Breast epithelium (tissue), 4 donors: Measurements from ENCODE around the gene TBC1D14. TPM values are rescaled to one million over a fixed set of nuclear protein-coding genes. Genes with fewer than 3 reads are reported as not detected.
A peak's percentile ranks its signal among the peaks of the same experiment; 100 is the strongest.

ENCODE experiments used
- DNase-seq, 2 donors: peaks; one replicate each; pipeline ENCODE4 v3.0.0-alpha.2; 2019; ENCODE audit warnings: low spot score in 2 of 2
- H3K27ac ChIP-seq, 2 donors: fragments of 200-600 bp; sonication (generic) in 1 of 2; one replicate each; pipeline ENCODE4 v1.5.1; 2016 to 2019; ENCODE audit warnings: mild to moderate bottlenecking in 1 of 2
- H3K27me3 ChIP-seq, 2 donors: fragments of 200-600 bp; sonication (generic) in 1 of 2; one replicate each; pipeline versions ENCODE4 v1.5.1 to v1.6.0; 2017 to 2019; ENCODE audit warnings: control low read depth in 1 of 2, mild to moderate bottlenecking in 1 of 2
- H3K36me3 ChIP-seq: fragments of 200-600 bp; one replicate; pipeline ENCODE4 v1.5.1; 2019
- H3K4me1 ChIP-seq, 2 donors: fragments of 200-600 bp; sonication (generic); one replicate each; pipeline ENCODE4 v1.5.1; 2016 to 2019; ENCODE audit warnings: control low read depth in 1 of 2
- H3K4me3 ChIP-seq, 3 donors: fragments of 200-600 bp; sonication (generic); 1 replicate in 2 of 3; 2 replicates in 1 of 3; pipeline ENCODE4 v1.5.1; 2016 to 2019; ENCODE audit warnings: mild to moderate bottlenecking in 3 of 3, moderate library complexity in 2 of 3
- H3K9me3 ChIP-seq, 2 donors: fragments of 200-600 bp; sonication (generic) in 1 of 2; one replicate each; pipeline ENCODE4 v1.5.1; 2016 to 2019; ENCODE audit warnings: control low read depth in 1 of 2
- POLR2A ChIP-seq: fragments of 450-650 bp; IDR thresholded peaks from one replicate; pipeline ENCODE4 v1.6.1; 2016; ENCODE audit warnings: antibody characterized with exemption, mild to moderate bottlenecking, moderate library complexity
- POLR2AphosphoS5 ChIP-seq, 3 donors: sonication (generic); formaldehyde crosslinking; IDR thresholded peaks; one replicate each; pipeline ENCODE4 v1.6.1; 2017; ENCODE audit warnings: antibody characterized with exemption in 3 of 3
- intact Hi-C: fragments of 100-400 bp; cut with DNase I; formaldehyde crosslinking; loops from one replicate; pipeline ENCODE4 v1.15.1; 2023; ENCODE audit warnings: low total_unique reads
- total RNA-seq, 3 donors: library from RNA; depleted of rRNA; stranded (reverse); fragments of >200 nt; gene quantifications; one replicate each; pipeline ENCODE4 v1.1.0, GENCODE V29; 2016
- TF ChIP-seq, protein P1 (sequence below), 3 donors: fragments of 450-650 bp; IDR thresholded peaks; one replicate each; pipeline ENCODE4 v1.5.1; 2016 to 2017; ENCODE audit warnings: antibody characterized with exemption in 3 of 3, mild to moderate bottlenecking in 3 of 3, moderate library complexity in 3 of 3

TBC1D14 gene
- total RNA-seq, 3 donors from 2014 or later = 48.5 to 57.3 (median 48.7) TPM

GRCh38 chr4:6943012-6943884 is 33.6 kb downstream of the TBC1D14 start:
- no peak for TF ChIP-seq POLR2A
- TF ChIP-seq, protein P1, sequence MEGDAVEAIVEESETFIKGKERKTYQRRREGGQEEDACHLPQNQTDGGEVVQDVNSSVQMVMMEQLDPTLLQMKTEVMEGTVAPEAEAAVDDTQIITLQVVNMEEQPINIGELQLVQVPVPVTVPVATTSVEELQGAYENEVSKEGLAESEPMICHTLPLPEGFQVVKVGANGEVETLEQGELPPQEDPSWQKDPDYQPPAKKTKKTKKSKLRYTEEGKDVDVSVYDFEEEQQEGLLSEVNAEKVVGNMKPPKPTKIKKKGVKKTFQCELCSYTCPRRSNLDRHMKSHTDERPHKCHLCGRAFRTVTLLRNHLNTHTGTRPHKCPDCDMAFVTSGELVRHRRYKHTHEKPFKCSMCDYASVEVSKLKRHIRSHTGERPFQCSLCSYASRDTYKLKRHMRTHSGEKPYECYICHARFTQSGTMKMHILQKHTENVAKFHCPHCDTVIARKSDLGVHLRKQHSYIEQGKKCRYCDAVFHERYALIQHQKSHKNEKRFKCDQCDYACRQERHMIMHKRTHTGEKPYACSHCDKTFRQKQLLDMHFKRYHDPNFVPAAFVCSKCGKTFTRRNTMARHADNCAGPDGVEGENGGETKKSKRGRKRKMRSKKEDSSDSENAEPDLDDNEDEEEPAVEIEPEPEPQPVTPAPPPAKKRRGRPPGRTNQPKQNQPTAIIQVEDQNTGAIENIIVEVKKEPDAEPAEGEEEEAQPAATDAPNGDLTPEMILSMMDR (IDR thresholded peaks at IDR 0.05) = no peak
- TF ChIP-seq POLR2AphosphoS5 (IDR thresholded peaks at IDR 0.05) = no peak
- H3K27ac ChIP-seq = peak overlapping the region; percentile 75 to 91
- H3K36me3 ChIP-seq = no peaks in the 10 kb centered on the region
- intact Hi-C loops = no loop called here
- H3K4me3 ChIP-seq = no peak overlapping the region
- DNase-seq = no peak
- peaks cover 7 to 9% of the 10 kb centered on the region in 2 donors for H3K4me1 ChIP-seq
- H3K9me3 ChIP-seq = no peaks in the 10 kb centered on the region
- H3K27me3 ChIP-seq = no peaks in the 10 kb centered on the region

DNA sequence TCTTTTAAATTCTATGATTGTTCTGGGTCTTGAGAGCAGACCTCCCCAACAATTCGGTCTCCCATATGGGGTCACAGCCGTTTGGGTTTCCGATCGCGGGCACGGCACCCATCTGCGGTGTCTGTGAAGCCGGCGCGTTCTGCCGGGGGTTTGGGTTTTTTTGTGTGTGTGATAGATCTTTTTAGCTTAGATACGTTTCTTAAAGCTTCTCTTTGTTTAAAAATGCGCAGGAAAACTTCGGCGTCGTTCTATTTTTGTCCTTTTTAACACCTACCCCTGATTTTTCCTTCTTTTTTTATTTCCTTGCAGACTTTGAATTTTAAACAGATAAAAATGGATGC is 34.2 kb downstream of the TBC1D14 start:
- Histone ChIP-seq H3K9me3 (no peaks in the 10 kb centered on the region), H3K27me3 (no peaks in the 10 kb centered on the region), H3K4me1 (peaks cover 7 to 9% of the 10 kb centered on the region in 2 donors), H3K36me3 (no peaks in the 10 kb centered on the region), H3K27ac (no peak overlapping the region), H3K4me3 (no peak overlapping the region)
- TF ChIP-seq, protein P1 (IDR thresholded peaks at IDR 0.05) = no peak
- TF ChIP-seq POLR2AphosphoS5 (IDR thresholded peaks at IDR 0.05) = no peak
- no peak for TF ChIP-seq POLR2A
- no peak for DNase-seq
- intact Hi-C loops = no loop called here

- Histone ChIP-seq H3K9me3 (no peaks in the 10 kb centered on the region), H3K4me3 (no peak overlapping the region)
- TF ChIP-seq POLR2A (no peak), POLR2AphosphoS5 (IDR thresholded peaks at IDR 0.05) (no peak)
- TF ChIP-seq, protein P1 (IDR thresholded peaks at IDR 0.05) = no peak
Measured at GRCh38 chr4:6944301-6945051, 34.9 kb downstream of the TBC1D14 start.

DNA sequence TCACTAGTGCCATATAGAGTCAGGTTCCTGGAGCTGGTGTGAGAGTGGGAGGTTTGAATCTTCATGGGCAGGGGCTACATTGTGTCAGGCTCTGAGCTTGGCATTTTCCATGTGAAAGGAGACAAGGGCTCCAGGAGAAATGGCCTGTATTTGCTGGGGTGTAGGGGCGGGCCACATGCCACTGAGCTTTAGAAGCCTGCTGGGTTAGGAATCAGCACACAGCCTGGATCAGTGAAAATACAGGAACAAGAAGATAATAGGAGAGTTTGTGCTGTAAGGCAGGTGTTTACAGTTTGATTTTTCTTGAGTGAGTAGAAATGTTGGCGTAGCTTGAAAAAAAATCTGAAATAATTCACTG is 35.4 kb downstream of the TBC1D14 start:
- Histone ChIP-seq H3K9me3 (no peaks in the 10 kb centered on the region), H3K36me3 (no peaks in the 10 kb centered on the region), H3K4me1 (peaks cover 7 to 9% of the 10 kb centered on the region in 2 donors), H3K4me3 (no peak overlapping the region), H3K27me3 (no peaks in the 10 kb centered on the region), H3K27ac (peak overlapping the region in 1 of 2 donors; percentile 25)
- intact Hi-C loops = no loop called here
- TF ChIP-seq POLR2AphosphoS5 (IDR thresholded peaks at IDR 0.05) (no peak), POLR2A (no peak)
- TF ChIP-seq, protein P1 (IDR thresholded peaks at IDR 0.05) = no peak
- DNase-seq = no peak

More at GRCh38 chr4:6944301-6945051, 34.9 kb downstream of the TBC1D14 start:
- peak overlapping the region in 1 of 2 donors; percentile 25 for H3K27ac ChIP-seq
- no peaks in the 10 kb centered on the region for H3K27me3 ChIP-seq
- H3K36me3 ChIP-seq = no peaks in the 10 kb centered on the region
- H3K4me1 ChIP-seq = peaks cover 7 to 9% of the 10 kb centered on the region in 2 donors
- intact Hi-C loops = no loop called here
- no peak for DNase-seq

DNA sequence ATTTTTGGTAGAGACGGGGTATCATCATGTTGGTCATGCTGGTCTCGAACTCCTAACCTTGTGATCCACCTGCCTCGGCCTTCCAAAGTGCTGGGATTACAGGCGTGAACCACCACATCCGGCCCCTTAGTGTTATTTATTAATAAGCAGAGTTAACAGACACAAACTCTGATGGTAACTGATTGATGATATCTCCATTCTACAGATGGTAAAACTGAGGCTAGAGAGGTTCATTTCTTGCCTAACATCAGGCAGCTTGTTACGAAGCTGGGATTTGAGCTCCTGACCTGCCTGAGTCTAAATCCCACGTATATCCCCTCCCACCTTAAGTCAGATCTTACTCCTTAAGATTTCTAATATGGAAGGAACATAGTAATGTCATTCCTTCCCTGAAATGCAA is 36.9 kb downstream of the TBC1D14 start:
- Histone ChIP-seq H3K27me3 (no peaks in the 10 kb centered on the region), H3K27ac (no peak overlapping the region), H3K4me1 (peaks cover 5 to 6% of the 10 kb centered on the region in 2 donors), H3K4me3 (no peak overlapping the region), H3K36me3 (no peaks in the 10 kb centered on the region), H3K9me3 (no peaks in the 10 kb centered on the region)
- no peak for DNase-seq
- TF ChIP-seq POLR2A = no peak
- no peak for TF ChIP-seq POLR2AphosphoS5 (IDR thresholded peaks at IDR 0.05)
- TF ChIP-seq, protein P1 (IDR thresholded peaks at IDR 0.05) = no peak
- intact Hi-C loops = no loop called here
